RWPE2 (cell line): Measurements from ENCODE around the gene SHROOM1.
A peak's percentile ranks its signal among the peaks of the same experiment; 100 is the strongest.

Source experiments
- ATAC-seq: fragments of 200-7000 bp; cut with Tn5 transposase; 3 replicates; pipeline ENCODE4 v1.9.1; 2021; ENCODE audit warnings: low read depth
- DNase-seq: peaks from one replicate; pipeline ENCODE4 v3.0.0-alpha.2; 2020; ENCODE audit warnings: low spot score
- H3K27ac ChIP-seq: fragments of 450-650 bp; 2 replicates; pipeline ENCODE4 v1.5.1; 2017; ENCODE audit warnings: mild to moderate bottlenecking; ENCODE audit not compliant: poor library complexity, severe bottlenecking
- H3K27me3 ChIP-seq: fragments of 250-450 bp; sonication (Bioruptor Pico); 2 replicates; pipeline ENCODE4 v1.5.1; 2021; ENCODE audit warnings: mild to moderate bottlenecking, moderate library complexity; ENCODE audit not compliant: insufficient read depth, poor library complexity, severe bottlenecking
- H3K36me3 ChIP-seq: fragments of 250-450 bp; sonication (Bioruptor Pico); 2 replicates; pipeline ENCODE4 v1.5.1; 2020; ENCODE audit warnings: low read depth, mild to moderate bottlenecking, moderate library complexity
- H3K4me1 ChIP-seq: fragments of 250-450 bp; sonication (Bioruptor Pico); 2 replicates; pipeline ENCODE4 v1.5.1; 2021; ENCODE audit warnings: mild to moderate bottlenecking, moderate library complexity; ENCODE audit not compliant: insufficient read depth, poor library complexity, severe bottlenecking
- H3K4me3 ChIP-seq: fragments of 250-450 bp; sonication (Bioruptor Pico); 2 replicates; pipeline ENCODE4 v1.5.1; 2021; ENCODE audit warnings: mild to moderate bottlenecking, moderate library complexity; ENCODE audit not compliant: severe bottlenecking
- H3K9me3 ChIP-seq: fragments of 250-450 bp; sonication (Bioruptor Pico); 2 replicates; pipeline ENCODE4 v1.5.1; 2021; ENCODE audit warnings: mild to moderate bottlenecking, moderate library complexity; ENCODE audit not compliant: severe bottlenecking
- TF ChIP-seq, protein P1 (sequence below): fragments of 450-650 bp; IDR thresholded peaks from one replicate; pipeline ENCODE4 v1.5.1; 2017; ENCODE audit warnings: mild to moderate bottlenecking, moderate library complexity; ENCODE audit not compliant: poor library complexity, severe bottlenecking

The SHROOM1 gene

DNA sequence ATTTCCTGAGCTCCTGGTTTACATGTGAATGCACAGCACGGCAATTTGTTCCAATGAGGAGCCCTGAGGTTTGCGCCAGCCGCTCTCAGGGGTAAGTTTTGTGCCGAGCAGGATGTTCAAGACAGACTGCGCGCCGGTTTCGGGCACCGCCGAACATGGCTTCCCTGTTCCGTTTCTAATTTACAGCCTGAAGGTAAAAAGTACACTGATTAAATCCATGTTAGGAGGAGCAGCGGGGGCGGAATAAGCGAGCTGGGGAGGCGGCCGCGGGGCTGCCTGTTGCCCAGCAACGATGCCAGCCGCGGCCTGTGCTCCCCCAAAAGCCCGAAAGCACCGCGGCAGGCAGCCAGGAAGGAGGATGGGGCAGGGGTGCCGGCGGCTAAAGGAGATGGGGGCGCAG lies 11.0 kb downstream of the SHROOM1 start:
- ATAC-seq: no peak
- Histone ChIP-seq H3K9me3 (no peaks in the 10 kb centered on the region), H3K27ac (no peak overlapping the region), H3K27me3 (no peaks in the 10 kb centered on the region), H3K4me3 (no peak overlapping the region), H3K36me3 (no peaks in the 10 kb centered on the region), H3K4me1 (peaks cover 4% of the 10 kb centered on the region)
- no peak for DNase-seq
- TF ChIP-seq, protein P1, sequence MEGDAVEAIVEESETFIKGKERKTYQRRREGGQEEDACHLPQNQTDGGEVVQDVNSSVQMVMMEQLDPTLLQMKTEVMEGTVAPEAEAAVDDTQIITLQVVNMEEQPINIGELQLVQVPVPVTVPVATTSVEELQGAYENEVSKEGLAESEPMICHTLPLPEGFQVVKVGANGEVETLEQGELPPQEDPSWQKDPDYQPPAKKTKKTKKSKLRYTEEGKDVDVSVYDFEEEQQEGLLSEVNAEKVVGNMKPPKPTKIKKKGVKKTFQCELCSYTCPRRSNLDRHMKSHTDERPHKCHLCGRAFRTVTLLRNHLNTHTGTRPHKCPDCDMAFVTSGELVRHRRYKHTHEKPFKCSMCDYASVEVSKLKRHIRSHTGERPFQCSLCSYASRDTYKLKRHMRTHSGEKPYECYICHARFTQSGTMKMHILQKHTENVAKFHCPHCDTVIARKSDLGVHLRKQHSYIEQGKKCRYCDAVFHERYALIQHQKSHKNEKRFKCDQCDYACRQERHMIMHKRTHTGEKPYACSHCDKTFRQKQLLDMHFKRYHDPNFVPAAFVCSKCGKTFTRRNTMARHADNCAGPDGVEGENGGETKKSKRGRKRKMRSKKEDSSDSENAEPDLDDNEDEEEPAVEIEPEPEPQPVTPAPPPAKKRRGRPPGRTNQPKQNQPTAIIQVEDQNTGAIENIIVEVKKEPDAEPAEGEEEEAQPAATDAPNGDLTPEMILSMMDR: no peak

DNA sequence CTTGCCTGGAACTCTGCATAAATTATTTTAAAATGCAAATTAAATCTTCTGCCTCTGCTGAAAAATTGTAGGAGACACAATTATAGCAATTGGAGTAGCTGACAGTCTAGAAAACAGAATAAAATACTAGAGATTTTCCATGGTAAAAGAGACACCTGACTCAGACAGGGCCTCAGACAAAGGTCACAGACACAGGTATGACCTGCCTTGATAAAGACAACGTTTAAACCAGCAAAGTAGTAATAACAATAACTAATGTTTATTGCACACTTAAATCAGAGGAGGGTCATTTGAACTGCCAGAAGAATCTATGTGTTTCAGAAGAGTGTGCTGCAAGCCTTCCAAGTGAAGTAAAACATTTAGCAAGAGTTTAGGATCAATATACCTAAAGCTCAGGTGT lies 13.4 kb downstream of the SHROOM1 start:
- no peak for DNase-seq
- no peak overlapping the region for H3K4me3 ChIP-seq
- no peaks in the 10 kb centered on the region for H3K27me3 ChIP-seq
- no peaks in the 10 kb centered on the region for H3K36me3 ChIP-seq
- ATAC-seq: no peak
- H3K27ac ChIP-seq: no peak overlapping the region
- peaks cover 4% of the 10 kb centered on the region for H3K4me1 ChIP-seq
- H3K9me3 ChIP-seq: no peaks in the 10 kb centered on the region
- TF ChIP-seq, protein P1: no peak

DNA sequence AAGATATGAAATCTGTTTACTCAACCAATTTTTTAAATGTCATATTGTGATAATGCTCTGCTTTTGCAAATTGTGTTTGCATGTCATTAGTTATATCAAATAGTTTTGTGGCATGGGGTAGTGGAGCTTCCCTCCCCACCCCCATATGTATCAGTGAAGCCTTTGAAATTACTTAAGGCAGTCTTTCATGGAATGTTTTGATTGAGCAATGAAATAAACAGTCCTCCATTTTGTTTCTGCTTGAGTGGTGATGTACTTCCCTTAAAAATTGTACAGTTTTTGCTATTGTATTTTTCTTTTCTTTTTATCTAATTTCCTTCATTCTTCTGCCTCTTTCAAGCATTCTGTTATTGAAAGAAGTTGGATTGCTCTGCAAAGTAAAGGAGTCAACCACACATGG lies 13.9 kb downstream of the SHROOM1 start:
- Histone ChIP-seq H3K4me3 (no peak overlapping the region), H3K27me3 (no peaks in the 10 kb centered on the region), H3K27ac (no peak overlapping the region), H3K4me1 (peaks cover 4% of the 10 kb centered on the region), H3K36me3 (no peaks in the 10 kb centered on the region), H3K9me3 (no peaks in the 10 kb centered on the region)
- no peak for DNase-seq
- ATAC-seq: no peak
- TF ChIP-seq, protein P1: no peak

DNA sequence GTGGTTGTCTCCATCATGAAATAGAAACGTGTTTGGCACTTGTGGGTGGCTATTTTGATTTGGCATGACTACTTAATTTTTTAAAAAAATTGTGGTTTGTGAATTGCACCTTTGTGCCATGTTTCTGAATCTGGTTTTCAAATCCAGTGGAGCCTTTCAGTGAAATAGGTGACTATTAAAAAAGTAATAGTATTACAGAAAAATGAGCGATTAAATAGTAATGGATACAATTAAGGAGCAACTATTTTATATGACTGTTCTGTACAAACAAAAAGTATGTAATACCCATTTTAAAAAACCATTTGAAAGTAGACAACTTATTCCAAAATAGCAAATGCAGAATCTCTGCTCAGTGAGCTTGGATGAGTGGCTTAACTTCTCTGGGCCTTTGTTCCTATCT lies 14.4 kb downstream of the SHROOM1 start:
- TF ChIP-seq, protein P1: no peak
- Histone ChIP-seq H3K27me3 (no peaks in the 10 kb centered on the region), H3K36me3 (no peaks in the 10 kb centered on the region), H3K9me3 (no peaks in the 10 kb centered on the region), H3K4me1 (peaks cover 4% of the 10 kb centered on the region), H3K4me3 (no peak overlapping the region), H3K27ac (no peak overlapping the region)
- no peak for DNase-seq
- ATAC-seq: no peak

DNA sequence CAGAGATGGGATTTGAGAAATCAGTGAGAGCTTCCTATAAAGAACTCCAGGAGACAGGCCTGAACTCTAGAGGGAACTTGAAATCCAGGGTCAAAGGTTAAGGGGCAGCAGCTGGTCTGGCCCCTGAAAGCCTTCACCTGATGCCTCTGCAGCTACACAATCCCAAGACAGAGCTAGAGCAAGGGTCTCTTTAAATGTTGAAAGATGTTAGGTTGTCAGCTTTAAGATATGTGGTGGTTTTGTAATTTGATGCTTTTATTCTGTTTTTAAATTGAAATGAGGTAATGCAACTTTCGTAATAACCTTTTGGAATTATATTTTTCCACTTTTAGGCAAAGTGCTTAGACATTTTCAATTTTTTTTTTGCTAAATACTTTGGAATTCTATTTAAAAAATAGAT lies 15.0 kb downstream of the SHROOM1 start:
- no peak overlapping the region for H3K27ac ChIP-seq
- DNase-seq (no peak), ATAC-seq (peak; percentile 56)
- H3K9me3 ChIP-seq: no peaks in the 10 kb centered on the region
- H3K4me1 ChIP-seq: peaks cover 4% of the 10 kb centered on the region
- no peaks in the 10 kb centered on the region for H3K27me3 ChIP-seq
- no peaks in the 10 kb centered on the region for H3K36me3 ChIP-seq
- TF ChIP-seq, protein P1: no peak
- no peak overlapping the region for H3K4me3 ChIP-seq
